ENCODE data around the gene BEND5.

BEND5 gene

DNA sequence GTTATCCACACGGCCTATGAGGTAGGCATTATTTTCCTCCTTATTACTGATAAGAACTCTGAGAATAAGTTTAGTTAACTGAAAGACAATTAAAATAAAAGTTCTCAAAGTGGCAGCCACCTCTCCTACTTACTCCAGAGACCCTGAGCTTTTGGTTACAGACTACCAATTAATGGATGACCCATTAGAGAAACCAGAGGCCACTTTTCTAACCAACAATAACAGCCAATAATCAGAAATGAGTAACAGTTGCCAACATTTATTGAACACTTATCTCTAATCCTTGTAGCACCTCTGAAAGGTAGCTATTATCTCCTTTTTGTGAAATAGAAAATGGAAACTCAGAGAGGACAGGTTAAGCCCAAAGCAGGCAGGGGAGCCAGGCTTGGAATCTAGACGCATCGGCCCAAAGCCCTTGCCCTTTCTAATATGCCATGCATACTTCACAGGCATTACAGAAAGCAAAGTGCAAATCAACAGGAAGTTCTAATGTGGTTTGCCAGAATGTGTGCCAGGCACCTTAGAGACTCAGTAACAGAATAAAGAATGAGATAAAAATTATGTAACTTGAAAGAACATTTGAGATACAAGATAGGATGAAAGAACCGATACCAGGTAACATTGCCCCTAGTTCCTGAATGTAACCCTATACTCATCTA lies 50.0 kb downstream of the BEND5 start:
- Histone ChIP-seq H2AK5ac (ENCODE audit: low read length) (no peak overlapping the region), H3K79me1 (ENCODE audit: low read length) (no peaks in the 10 kb centered on the region), H4K12ac (ENCODE audit: low read depth, low read length) (no peak overlapping the region)

DNA sequence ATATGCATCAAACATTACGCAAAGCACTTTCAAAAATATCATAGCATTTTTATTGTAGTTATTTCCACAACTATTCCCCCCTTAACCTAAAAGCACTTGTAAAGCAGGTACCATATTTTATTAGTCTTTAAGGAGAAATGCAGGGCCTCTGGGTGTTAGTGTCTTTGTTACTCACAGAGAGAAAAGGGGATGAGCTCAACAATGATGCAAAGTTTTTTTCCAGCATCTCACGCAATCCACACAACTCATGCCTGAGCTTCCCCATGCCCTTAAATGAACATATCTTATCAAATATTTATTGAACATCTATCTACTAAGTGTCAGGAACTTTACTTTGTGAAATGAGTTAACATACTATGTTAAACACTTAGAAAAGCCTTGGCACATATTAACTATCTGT lies 50.6 kb downstream of the BEND5 start:
- Histone ChIP-seq H2AK5ac (ENCODE audit: low read length) (no peak overlapping the region), H3K27me3 (ENCODE audit: insufficient read depth, low read length) (no peaks in the 10 kb centered on the region)
- no CpG with 5 or more reads among the region's 2 CpGs for WGBS (ENCODE audit: extremely low coverage, insufficient coverage, insufficient read length)

More for the DNA sequence above, 50.0 kb downstream of the BEND5 start:
- no peak overlapping the region for H3K14ac ChIP-seq (ENCODE audit: low read length)
- H2BK120ac ChIP-seq (ENCODE audit: insufficient read depth, low read length, poor library complexity): no peak overlapping the region
- no peak overlapping the region for H2BK5ac ChIP-seq (ENCODE audit: low read depth, low read length, poor library complexity)
- H3K79me2 ChIP-seq (ENCODE audit: control insufficient read depth, insufficient read depth, low read length, poor library complexity): no peaks in the 10 kb centered on the region
- H3K4me3 ChIP-seq (ENCODE audit: low read depth, low read length): no peak overlapping the region
- H3K4ac ChIP-seq (ENCODE audit: low read depth, low read length): no peak overlapping the region
- no peak overlapping the region for H3K27ac ChIP-seq (ENCODE audit: low read depth, low read length)
- no peaks in the 10 kb centered on the region for H3K27me3 ChIP-seq (ENCODE audit: insufficient read depth, low read length)
- H3K9ac ChIP-seq (ENCODE audit: low read length): no peak overlapping the region
- WGBS (ENCODE audit: extremely low coverage, insufficient coverage, insufficient read length): no CpG with 5 or more reads among the region's 4 CpGs
- DNase-seq: no peak
- no peak overlapping the region for H3K23ac ChIP-seq (ENCODE audit: low read length)
- H3K36me3 ChIP-seq (ENCODE audit: control insufficient read depth in 1 of 2, insufficient read depth in 2 of 2, low read length in 2 of 2): no peaks in the 10 kb centered on the region
- no peak overlapping the region for H4K8ac ChIP-seq (ENCODE audit: low read depth, low read length)
- no peak overlapping the region for H2AFZ ChIP-seq (ENCODE audit: insufficient read depth, low read length, poor library complexity)
- H3K9me3 ChIP-seq (ENCODE audit: insufficient read depth, low read depth, low read length): no peaks in the 10 kb centered on the region
- no peaks in the 10 kb centered on the region for H3K4me1 ChIP-seq (ENCODE audit: control insufficient read depth in 1 of 2, insufficient read depth in 2 of 2, low read length in 2 of 2)
- no peak overlapping the region for H4K91ac ChIP-seq (ENCODE audit: low read depth, low read length)
- H3K4me2 ChIP-seq (ENCODE audit: low read length): no peak overlapping the region
- H2BK12ac ChIP-seq (ENCODE audit: low read length): no peak overlapping the region
- H3K18ac ChIP-seq (ENCODE audit: low read length): no peak overlapping the region

GRCh38 chr1:48725341-48726046 lies 51.2 kb downstream of the BEND5 start:
- Histone ChIP-seq H2BK120ac (ENCODE audit: insufficient read depth, low read length, poor library complexity) (no peak overlapping the region), H2AK5ac (ENCODE audit: low read length) (no peak overlapping the region), H3K18ac (ENCODE audit: low read length) (no peak overlapping the region), H3K9ac (ENCODE audit: low read length) (no peak overlapping the region), H3K27ac (ENCODE audit: low read depth, low read length) (no peak overlapping the region), H4K91ac (ENCODE audit: low read depth, low read length) (no peak overlapping the region), H2BK12ac (ENCODE audit: low read length) (no peak overlapping the region), H2AFZ (ENCODE audit: insufficient read depth, low read length, poor library complexity) (no peak overlapping the region), H3K4me3 (ENCODE audit: low read depth, low read length) (no peak overlapping the region), H3K9me3 (ENCODE audit: insufficient read depth, low read depth, low read length) (no peaks in the 10 kb centered on the region), H3K79me1 (ENCODE audit: low read length) (no peaks in the 10 kb centered on the region), H4K8ac (ENCODE audit: low read depth, low read length) (no peak overlapping the region), H3K4me2 (ENCODE audit: low read length) (no peak overlapping the region), H3K79me2 (ENCODE audit: control insufficient read depth, insufficient read depth, low read length, poor library complexity) (no peaks in the 10 kb centered on the region), H3K36me3 (ENCODE audit: control insufficient read depth in 1 of 2, insufficient read depth in 2 of 2, low read length in 2 of 2) (no peaks in the 10 kb centered on the region), H3K4ac (ENCODE audit: low read depth, low read length) (no peak overlapping the region), H3K4me1 (ENCODE audit: control insufficient read depth in 1 of 2, insufficient read depth in 2 of 2, low read length in 2 of 2) (no peaks in the 10 kb centered on the region), H2BK5ac (ENCODE audit: low read depth, low read length, poor library complexity) (no peak overlapping the region), H3K27me3 (ENCODE audit: insufficient read depth, low read length) (no peaks in the 10 kb centered on the region), H3K14ac (ENCODE audit: low read length) (no peak overlapping the region), H3K23ac (ENCODE audit: low read length) (no peak overlapping the region), H4K12ac (ENCODE audit: low read depth, low read length) (no peak overlapping the region)
- no CpG with 5 or more reads among the region's 5 CpGs for WGBS (ENCODE audit: extremely low coverage, insufficient coverage, insufficient read length)
- DNase-seq: no peak

More for the DNA sequence above, 50.6 kb downstream of the BEND5 start:
- Histone ChIP-seq H3K14ac (ENCODE audit: low read length) (no peak overlapping the region), H4K91ac (ENCODE audit: low read depth, low read length) (no peak overlapping the region), H3K27ac (ENCODE audit: low read depth, low read length) (no peak overlapping the region), H4K8ac (ENCODE audit: low read depth, low read length) (no peak overlapping the region), H3K36me3 (ENCODE audit: control insufficient read depth in 1 of 2, insufficient read depth in 2 of 2, low read length in 2 of 2) (no peaks in the 10 kb centered on the region), H3K4me2 (ENCODE audit: low read length) (no peak overlapping the region), H3K79me1 (ENCODE audit: low read length) (no peaks in the 10 kb centered on the region), H2BK120ac (ENCODE audit: insufficient read depth, low read length, poor library complexity) (no peak overlapping the region), H2BK12ac (ENCODE audit: low read length) (no peak overlapping the region), H3K9me3 (ENCODE audit: insufficient read depth, low read depth, low read length) (no peaks in the 10 kb centered on the region), H3K4ac (ENCODE audit: low read depth, low read length) (no peak overlapping the region), H3K4me3 (ENCODE audit: low read depth, low read length) (no peak overlapping the region), H3K18ac (ENCODE audit: low read length) (no peak overlapping the region), H2AFZ (ENCODE audit: insufficient read depth, low read length, poor library complexity) (no peak overlapping the region), H2BK5ac (ENCODE audit: low read depth, low read length, poor library complexity) (no peak overlapping the region), H4K12ac (ENCODE audit: low read depth, low read length) (no peak overlapping the region), H3K9ac (ENCODE audit: low read length) (no peak overlapping the region), H3K79me2 (ENCODE audit: control insufficient read depth, insufficient read depth, low read length, poor library complexity) (no peaks in the 10 kb centered on the region), H3K4me1 (ENCODE audit: control insufficient read depth in 1 of 2, insufficient read depth in 2 of 2, low read length in 2 of 2) (no peaks in the 10 kb centered on the region), H3K23ac (ENCODE audit: low read length) (no peak overlapping the region)
- DNase-seq: no peak

DNA sequence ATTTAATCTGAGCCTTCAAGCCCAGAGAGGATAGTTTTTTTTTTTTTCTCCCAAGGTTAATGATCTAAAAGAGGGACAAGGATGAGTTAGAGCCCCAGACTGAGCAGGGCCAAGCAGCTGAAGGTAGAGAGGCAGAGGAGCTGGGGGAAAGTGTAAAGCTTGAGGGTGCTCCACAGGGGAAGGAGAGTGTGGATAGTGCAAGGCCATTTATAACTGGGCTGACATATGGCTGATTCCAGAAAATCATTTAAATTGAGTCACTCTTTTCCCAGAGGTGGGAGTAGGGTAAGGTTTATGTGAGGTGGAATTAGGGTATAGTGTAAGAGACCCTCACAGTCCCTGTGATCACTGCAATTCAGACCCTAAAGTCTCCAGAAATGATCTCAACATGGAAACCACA lies 55.8 kb downstream of the BEND5 start:
- H3K36me3 ChIP-seq (ENCODE audit: control insufficient read depth in 1 of 2, insufficient read depth in 2 of 2, low read length in 2 of 2): no peaks in the 10 kb centered on the region
- no peak overlapping the region for H3K9ac ChIP-seq (ENCODE audit: low read length)
- no peak overlapping the region for H2BK120ac ChIP-seq (ENCODE audit: insufficient read depth, low read length, poor library complexity)
- no peak overlapping the region for H3K23ac ChIP-seq (ENCODE audit: low read length)
- H2AK5ac ChIP-seq (ENCODE audit: low read length): no peak overlapping the region
- no peaks in the 10 kb centered on the region for H3K4me1 ChIP-seq (ENCODE audit: control insufficient read depth in 1 of 2, insufficient read depth in 2 of 2, low read length in 2 of 2)
- no peak for DNase-seq
- no peak overlapping the region for H3K18ac ChIP-seq (ENCODE audit: low read length)
- H4K8ac ChIP-seq (ENCODE audit: low read depth, low read length): no peak overlapping the region
- no peak overlapping the region for H3K4ac ChIP-seq (ENCODE audit: low read depth, low read length)
- H2BK12ac ChIP-seq (ENCODE audit: low read length): no peak overlapping the region
- H3K27ac ChIP-seq (ENCODE audit: low read depth, low read length): no peak overlapping the region
- H2BK5ac ChIP-seq (ENCODE audit: low read depth, low read length, poor library complexity): no peak overlapping the region
- H3K27me3 ChIP-seq (ENCODE audit: insufficient read depth, low read length): no peaks in the 10 kb centered on the region
- no peak overlapping the region for H4K91ac ChIP-seq (ENCODE audit: low read depth, low read length)
- H2AFZ ChIP-seq (ENCODE audit: insufficient read depth, low read length, poor library complexity): no peak overlapping the region
- H3K9me3 ChIP-seq (ENCODE audit: insufficient read depth, low read depth, low read length): no peaks in the 10 kb centered on the region
- H3K79me2 ChIP-seq (ENCODE audit: control insufficient read depth, insufficient read depth, low read length, poor library complexity): no peaks in the 10 kb centered on the region
- no peak overlapping the region for H3K4me2 ChIP-seq (ENCODE audit: low read length)
- no peaks in the 10 kb centered on the region for H3K79me1 ChIP-seq (ENCODE audit: low read length)
- no peak overlapping the region for H3K4me3 ChIP-seq (ENCODE audit: low read depth, low read length)
- no peak overlapping the region for H4K12ac ChIP-seq (ENCODE audit: low read depth, low read length)
- H3K14ac ChIP-seq (ENCODE audit: low read length): no peak overlapping the region

Measured in trophoblast cell (in vitro differentiated cells and primary cell).